B cell (primary cell): ENCODE data around the gene C3. TPM values are rescaled to one million over a fixed set of nuclear protein-coding genes. Genes with fewer than 3 reads are reported as not detected.

Experiments
- ATAC-seq: fragments of 200-7000 bp; cut with Tn5 transposase; one replicate; pipeline ENCODE4 v1.10.0; 2021; ENCODE audit warnings: low read depth, mild to moderate bottlenecking, moderate number of reproducible peaks, moderate library complexity
- CTCF ChIA-PET: fragments of 350-600 bp; sonication (Branson Sonifier 250); formaldehyde crosslinking; loops from one replicate; lab custom pipeline; 2021; ENCODE audit warnings: antibody characterized with exemption, inconsistent platforms; lab: Charles Lee
- POLR2A ChIA-PET: fragments of 350-600 bp; sonication (Branson Sonifier 250); formaldehyde crosslinking; loops from one replicate; lab custom pipeline; 2021; ENCODE audit warnings: antibody characterized with exemption; lab: Charles Lee
- DNase-seq: peaks from one replicate; pipeline ENCODE4 v3.0.0; 2013
- H2AFZ ChIP-seq: 2 replicates; pipeline ENCODE4 v1.6.1; 2012; ENCODE audit warnings: mild to moderate bottlenecking, low read depth, low read length; ENCODE audit not compliant: insufficient read depth, poor library complexity, severe bottlenecking
- H3K27ac ChIP-seq, 2 donors: 1 replicate in 1 of 2; 2 replicates in 1 of 2; pipeline ENCODE4 v1.5.1; 2012 to 2013; ENCODE audit warnings: low read length in 2 of 2, mild to moderate bottlenecking in 2 of 2, moderate library complexity in 1 of 2
- H3K27me3 ChIP-seq, 4 experiments: fragments of 200-600 bp in 1 of 4; sonication (generic) in 1 of 4; replicated peaks in 1 of 4; 1 replicate in 2 of 4; 2 replicates in 2 of 4; pipeline versions ENCODE4 v1.6.1 to v1.7.0; 2013 to 2016; ENCODE audit warnings: low read length in 3 of 4, mild to moderate bottlenecking in 2 of 4, mixed read lengths in 1 of 4, moderate library complexity in 1 of 4; ENCODE audit not compliant: insufficient read depth in 4 of 4, control insufficient read depth in 3 of 4; ENCODE audit errors: control extremely low read depth in 1 of 4
- H3K36me3 ChIP-seq, 2 experiments: replicated peaks in 1 of 2; 1 replicate in 1 of 2; 2 replicates in 1 of 2; pipeline versions ENCODE4 v1.6.1 to v1.7.1; 2013; ENCODE audit warnings: low read length in 1 of 2; ENCODE audit not compliant: insufficient read depth in 2 of 2, control insufficient read depth in 1 of 2; ENCODE audit errors: control extremely low read depth in 1 of 2, extremely low read depth in 1 of 2
- H3K4me1 ChIP-seq, 2 donors: fragments of 200-600 bp in 1 of 2; sonication (generic) in 1 of 2; 1 replicate in 1 of 2; 2 replicates in 1 of 2; pipeline versions ENCODE4 v1.5.1 to v1.6.1; 2013 to 2017; ENCODE audit warnings: low read length in 2 of 2; ENCODE audit not compliant: control insufficient read depth in 2 of 2, insufficient read depth in 2 of 2
- H3K4me2 ChIP-seq: replicated peaks from 2 replicates; pipeline ENCODE3; 2012; ENCODE audit warnings: mild to moderate bottlenecking, low read depth, low read length; ENCODE audit not compliant: poor library complexity, severe bottlenecking
- H3K4me3 ChIP-seq, 5 experiments: fragments of 200-600 bp in 1 of 5; sonication (generic) in 1 of 5; 1 replicate in 3 of 5; 2 replicates in 2 of 5; pipeline versions ENCODE4 v1.5.1 to v1.7.0; 2011 to 2016; ENCODE audit warnings: low read length in 4 of 5, mild to moderate bottlenecking in 4 of 5, low read depth in 2 of 5, control low read depth in 1 of 5, moderate library complexity in 1 of 5; ENCODE audit not compliant: insufficient read depth in 1 of 5; ENCODE audit errors: control extremely low read depth in 1 of 5, extremely low read depth in 1 of 5
- H3K79me2 ChIP-seq: fragments of 200-600 bp; sonication (generic); one replicate; pipeline ENCODE4 v1.6.0; 2016; ENCODE audit warnings: low read length; ENCODE audit not compliant: control insufficient read depth, insufficient read depth
- H3K9ac ChIP-seq: fragments of 200-600 bp; sonication (generic); 2 replicates; pipeline ENCODE4 v1.6.1; 2017; ENCODE audit warnings: mild to moderate bottlenecking, low read length, moderate library complexity
- H3K9me3 ChIP-seq, 3 donors: one replicate each; pipeline versions ENCODE4 v1.6.1 to v1.7.1; 2013; ENCODE audit warnings: low read length in 2 of 3; ENCODE audit not compliant: control insufficient read depth in 2 of 3, insufficient read depth in 1 of 3; ENCODE audit errors: control extremely low read depth in 1 of 3
- H4K20me1 ChIP-seq: 2 replicates; pipeline ENCODE4 v1.6.0; 2012; ENCODE audit warnings: mild to moderate bottlenecking, low read length; ENCODE audit not compliant: insufficient read depth, control insufficient read depth, poor library complexity, severe bottlenecking
- H3K27ac Mint-ChIP-seq: one replicate; pipeline ENCODE4 v1.8.0; 2021; ENCODE audit warnings: mixed read lengths
- H3K27me3 Mint-ChIP-seq: one replicate; pipeline ENCODE4 v1.8.0; 2021; ENCODE audit warnings: mixed read lengths
- H3K4me1 Mint-ChIP-seq: one replicate; pipeline ENCODE4 v1.8.0; 2021; ENCODE audit warnings: mixed read lengths
- H3K4me3 Mint-ChIP-seq: one replicate; pipeline ENCODE4 v1.8.0; 2021; ENCODE audit warnings: mixed read lengths
- H3K9me3 Mint-ChIP-seq: one replicate; pipeline ENCODE4 v1.8.0; 2022; ENCODE audit warnings: mixed read lengths; ENCODE audit not compliant: insufficient read depth
- EZH2 ChIP-seq: IDR thresholded peaks from 2 replicates; pipeline ENCODE4 v1.6.1; 2012; ENCODE audit warnings: borderline replicate concordance, low read depth, mild to moderate bottlenecking, moderate library complexity, low read length; ENCODE audit not compliant: insufficient read depth, poor library complexity, severe bottlenecking
- WGBS: methylation state at CpG from one replicate; pipeline ENCODE4 v1.1.5; 2013; ENCODE audit warnings: missing lambda C conversion rate; ENCODE audit not compliant: insufficient coverage; 5-methylcytosine and 5-hydroxymethylcytosine counted together
- intact Hi-C: fragments of 100-400 bp; cut with micrococcal nuclease; formaldehyde crosslinking; loops from one replicate; pipeline ENCODE4 v1.10.0; 2022
- polyA plus RNA-seq: library from polyadenylated mRNA; depleted of rRNA; stranded (reverse); fragments of >200 nt; gene quantifications from 2 replicates; pipeline ENCODE4 v1.2.3, GENCODE V29; 2012
- total RNA-seq, 2 donors: library from RNA; stranded (reverse); fragments of 120-200 nt in 1 of 2; gene quantifications; 1 replicate in 1 of 2; 2 replicates in 1 of 2; pipeline versions ENCODE4 v1.2.3 to v1.2.4, GENCODE V29; 2013 to 2022
- TF ChIP-seq, protein P1 (sequence below): fragments of 200-600 bp; IDR thresholded peaks from one replicate; pipeline ENCODE4 v1.8.0; 2022; ENCODE audit warnings: antibody characterized with exemption, mild to moderate bottlenecking

The C3 gene
- total and polyA plus RNA-seq, 2 donors (not counting 1 experiment from before 2014, with no cell fraction given): 0.01 to 0.47 TPM

DNA sequence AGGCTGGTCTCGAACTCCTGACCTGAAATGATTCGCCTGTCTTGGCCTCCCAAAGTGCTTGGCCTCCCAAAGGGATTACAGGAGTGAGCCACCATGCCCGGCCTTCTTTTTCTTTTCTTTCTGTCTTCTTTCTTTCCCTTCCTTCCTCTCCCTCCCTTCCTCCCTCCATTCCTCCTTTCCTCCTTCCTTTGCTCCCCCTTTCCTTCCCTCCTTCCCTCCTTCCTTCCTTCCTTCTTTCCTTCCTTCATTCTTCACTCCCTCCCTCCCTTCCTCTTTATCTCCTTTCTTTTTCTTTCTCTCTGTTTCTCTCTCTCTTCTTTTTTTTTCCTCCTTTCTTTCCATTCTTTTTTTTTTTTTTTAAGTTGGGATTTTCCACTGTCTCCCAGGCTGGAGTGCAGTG is 12.1 kb downstream of the C3 start:
- peaks cover 3 to 11% of the 10 kb centered on the region in 2 donors for H3K4me1 ChIP-seq
- no peak overlapping the region for H3K4me3 ChIP-seq
- TF ChIP-seq EZH2: no peak
- TF ChIP-seq, protein P1, sequence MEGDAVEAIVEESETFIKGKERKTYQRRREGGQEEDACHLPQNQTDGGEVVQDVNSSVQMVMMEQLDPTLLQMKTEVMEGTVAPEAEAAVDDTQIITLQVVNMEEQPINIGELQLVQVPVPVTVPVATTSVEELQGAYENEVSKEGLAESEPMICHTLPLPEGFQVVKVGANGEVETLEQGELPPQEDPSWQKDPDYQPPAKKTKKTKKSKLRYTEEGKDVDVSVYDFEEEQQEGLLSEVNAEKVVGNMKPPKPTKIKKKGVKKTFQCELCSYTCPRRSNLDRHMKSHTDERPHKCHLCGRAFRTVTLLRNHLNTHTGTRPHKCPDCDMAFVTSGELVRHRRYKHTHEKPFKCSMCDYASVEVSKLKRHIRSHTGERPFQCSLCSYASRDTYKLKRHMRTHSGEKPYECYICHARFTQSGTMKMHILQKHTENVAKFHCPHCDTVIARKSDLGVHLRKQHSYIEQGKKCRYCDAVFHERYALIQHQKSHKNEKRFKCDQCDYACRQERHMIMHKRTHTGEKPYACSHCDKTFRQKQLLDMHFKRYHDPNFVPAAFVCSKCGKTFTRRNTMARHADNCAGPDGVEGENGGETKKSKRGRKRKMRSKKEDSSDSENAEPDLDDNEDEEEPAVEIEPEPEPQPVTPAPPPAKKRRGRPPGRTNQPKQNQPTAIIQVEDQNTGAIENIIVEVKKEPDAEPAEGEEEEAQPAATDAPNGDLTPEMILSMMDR: no peak
- peaks cover 12% of the 10 kb centered on the region for H3K4me1 Mint-ChIP-seq
- H2AFZ ChIP-seq: no peak overlapping the region
- no peaks in the 10 kb centered on the region for H3K36me3 ChIP-seq
- no peak for DNase-seq
- no peaks in the 10 kb centered on the region for H3K9me3 ChIP-seq
- H3K27me3 ChIP-seq: peaks cover 0 to 28% (median 5%) of the 10 kb centered on the region in 4 experiments
- ChIA-PET CTCF (no interaction called here), POLR2A (no interaction called here)
- H3K27me3 Mint-ChIP-seq: peaks cover 32% of the 10 kb centered on the region
- no peak overlapping the region for H3K27ac ChIP-seq
- no peak overlapping the region for H3K4me3 Mint-ChIP-seq
- no peak overlapping the region for H3K4me2 ChIP-seq
- 87% methylated on average over 3 of the region's 3 CpGs for WGBS
- no peaks in the 10 kb centered on the region for H3K9me3 Mint-ChIP-seq
- ATAC-seq: no peak
- intact Hi-C loops: no loop called here
- H3K27ac Mint-ChIP-seq: no peak overlapping the region
- H3K9ac ChIP-seq: no peak overlapping the region
- H4K20me1 ChIP-seq: no peaks in the 10 kb centered on the region
- H3K79me2 ChIP-seq: no peaks in the 10 kb centered on the region

DNA sequence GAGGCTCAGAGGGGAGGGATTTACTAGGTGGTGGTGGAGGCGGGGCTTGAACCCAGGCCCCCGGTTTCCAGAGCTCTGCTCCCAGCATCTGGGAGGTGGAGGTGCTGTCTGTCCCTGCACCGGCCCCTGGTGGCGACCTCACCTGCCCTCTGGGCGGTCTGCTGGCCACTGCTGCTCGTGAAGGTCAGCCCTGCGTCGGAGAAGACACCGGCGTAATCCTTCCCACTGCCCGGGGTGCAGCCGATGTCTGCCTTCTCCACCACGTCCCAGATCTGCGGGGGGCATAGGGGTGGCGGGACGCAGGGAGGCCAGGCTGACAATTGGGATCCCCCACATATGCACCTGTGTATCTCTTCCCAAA is 12.8 kb downstream of the C3 start:
- H3K27ac ChIP-seq: no peak overlapping the region
- no peaks in the 10 kb centered on the region for H3K9me3 ChIP-seq
- no peak overlapping the region for H3K4me3 Mint-ChIP-seq
- peaks cover 12% of the 10 kb centered on the region for H3K4me1 Mint-ChIP-seq
- H3K27ac Mint-ChIP-seq: no peak overlapping the region
- no peaks in the 10 kb centered on the region for H3K79me2 ChIP-seq
- H2AFZ ChIP-seq: no peak overlapping the region
- no peaks in the 10 kb centered on the region for H4K20me1 ChIP-seq
- H3K27me3 Mint-ChIP-seq: peaks cover 31% of the 10 kb centered on the region
- no peaks in the 10 kb centered on the region for H3K9me3 Mint-ChIP-seq
- no peak for TF ChIP-seq EZH2
- TF ChIP-seq, protein P1: no peak
- DNase-seq (no peak), ATAC-seq (no peak)
- no peak overlapping the region for H3K4me2 ChIP-seq
- ChIA-PET POLR2A (no interaction called here), CTCF (no interaction called here)
- intact Hi-C loops: no loop called here
- no peak overlapping the region for H3K9ac ChIP-seq
- H3K36me3 ChIP-seq: no peaks in the 10 kb centered on the region
- H3K27me3 ChIP-seq: peaks cover 0 to 28% (median 5%) of the 10 kb centered on the region in 4 experiments
- H3K4me1 ChIP-seq: peaks cover 3 to 11% of the 10 kb centered on the region in 2 donors
- H3K4me3 ChIP-seq: no peak overlapping the region
- 84% methylated on average over 16 of the region's 16 CpGs for WGBS
